ENCODE results near the gene WNT3.

The WNT3 gene

GRCh38 chr17:46756081-46756735 is 62.3 kb downstream of the WNT3 start:
- H3K9ac ChIP-seq (ENCODE audit: insufficient read length, low read depth): no peak overlapping the region
- H3K9me3 ChIP-seq (ENCODE audit: insufficient read depth, low read length): no peaks in the 10 kb centered on the region
- TF ChIP-seq YY1 (IDR thresholded peaks at IDR 0.05; ENCODE audit: insufficient read depth, insufficient read length): no peak
- TF ChIP-seq ZNF274 (IDR thresholded peaks at IDR 0.05; ENCODE audit: low read depth, low read length): no peak
- TF ChIP-seq SUZ12 (IDR thresholded peaks at IDR 0.05; ENCODE audit: extremely low read depth, insufficient read depth, insufficient read length): no peak
- no peaks in the 10 kb centered on the region for H3K4me1 ChIP-seq (ENCODE audit: insufficient read depth, insufficient read length)
- H3K4me3 ChIP-seq (ENCODE audit: insufficient read length, low read depth): no peak overlapping the region
- H3K36me3 ChIP-seq (ENCODE audit: insufficient read depth, insufficient read length, low read length): peaks cover 47% of the 10 kb centered on the region
- no peak for DNase-seq (ENCODE audit: low read depth, low spot score)
- no peaks in the 10 kb centered on the region for H3K27me3 ChIP-seq (ENCODE audit: insufficient read depth, insufficient read length)

GRCh38 chr17:46753776-46754175 is 64.7 kb downstream of the WNT3 start:
- H3K27me3 ChIP-seq (ENCODE audit: insufficient read depth, insufficient read length): no peaks in the 10 kb centered on the region
- H3K9me3 ChIP-seq (ENCODE audit: insufficient read depth, low read length): no peaks in the 10 kb centered on the region
- no peak for DNase-seq (ENCODE audit: low read depth, low spot score)
- H3K9ac ChIP-seq (ENCODE audit: insufficient read length, low read depth): no peak overlapping the region
- TF ChIP-seq ZNF274 (IDR thresholded peaks at IDR 0.05; ENCODE audit: low read depth, low read length): no peak
- TF ChIP-seq YY1 (IDR thresholded peaks at IDR 0.05; ENCODE audit: insufficient read depth, insufficient read length): no peak
- TF ChIP-seq SUZ12 (IDR thresholded peaks at IDR 0.05; ENCODE audit: extremely low read depth, insufficient read depth, insufficient read length): no peak
- peaks cover 46% of the 10 kb centered on the region for H3K36me3 ChIP-seq (ENCODE audit: insufficient read depth, insufficient read length, low read length)
- no peak overlapping the region for H3K4me3 ChIP-seq (ENCODE audit: insufficient read length, low read depth)
- no peaks in the 10 kb centered on the region for H3K4me1 ChIP-seq (ENCODE audit: insufficient read depth, insufficient read length)

GRCh38 chr17:46751425-46751824 is 67.1 kb downstream of the WNT3 start:
- H3K4me1 ChIP-seq (ENCODE audit: insufficient read depth, insufficient read length): no peaks in the 10 kb centered on the region
- no peak for DNase-seq (ENCODE audit: low read depth, low spot score)
- H3K9me3 ChIP-seq (ENCODE audit: insufficient read depth, low read length): no peaks in the 10 kb centered on the region
- no peaks in the 10 kb centered on the region for H3K27me3 ChIP-seq (ENCODE audit: insufficient read depth, insufficient read length)
- no peak overlapping the region for H3K9ac ChIP-seq (ENCODE audit: insufficient read length, low read depth)
- TF ChIP-seq SUZ12 (IDR thresholded peaks at IDR 0.05; ENCODE audit: extremely low read depth, insufficient read depth, insufficient read length): no peak
- no peak for TF ChIP-seq YY1 (IDR thresholded peaks at IDR 0.05; ENCODE audit: insufficient read depth, insufficient read length)
- no peak for TF ChIP-seq ZNF274 (IDR thresholded peaks at IDR 0.05; ENCODE audit: low read depth, low read length)
- H3K4me3 ChIP-seq (ENCODE audit: insufficient read length, low read depth): no peak overlapping the region
- peaks cover 37% of the 10 kb centered on the region for H3K36me3 ChIP-seq (ENCODE audit: insufficient read depth, insufficient read length, low read length)

- H3K9me3 ChIP-seq (ENCODE audit: insufficient read depth, low read length): no peaks in the 10 kb centered on the region
- H3K4me3 ChIP-seq (ENCODE audit: insufficient read length, low read depth): no peak overlapping the region
- H3K4me1 ChIP-seq (ENCODE audit: insufficient read depth, insufficient read length): no peaks in the 10 kb centered on the region
- H3K9ac ChIP-seq (ENCODE audit: insufficient read length, low read depth): no peak overlapping the region
- no peak for DNase-seq (ENCODE audit: low read depth, low spot score)
- TF ChIP-seq ZNF274 (IDR thresholded peaks at IDR 0.05; ENCODE audit: low read depth, low read length) (no peak), SUZ12 (IDR thresholded peaks at IDR 0.05; ENCODE audit: extremely low read depth, insufficient read depth, insufficient read length) (no peak)
- no peaks in the 10 kb centered on the region for H3K27me3 ChIP-seq (ENCODE audit: insufficient read depth, insufficient read length)
- peaks cover 9% of the 10 kb centered on the region for H3K36me3 ChIP-seq (ENCODE audit: insufficient read depth, insufficient read length, low read length)
These were observed 73.1 kb downstream of the WNT3 start for GRCh38 chr17:46745376-46745775.

- no peaks in the 10 kb centered on the region for H3K4me1 ChIP-seq (ENCODE audit: insufficient read depth, insufficient read length)
- no peak for DNase-seq (ENCODE audit: low read depth, low spot score)
- H3K27me3 ChIP-seq (ENCODE audit: insufficient read depth, insufficient read length): no peaks in the 10 kb centered on the region
- peaks cover 6% of the 10 kb centered on the region for H3K36me3 ChIP-seq (ENCODE audit: insufficient read depth, insufficient read length, low read length)
- no peak overlapping the region for H3K4me3 ChIP-seq (ENCODE audit: insufficient read length, low read depth)
- no peak overlapping the region for H3K9ac ChIP-seq (ENCODE audit: insufficient read length, low read depth)
- TF ChIP-seq SUZ12 (IDR thresholded peaks at IDR 0.05; ENCODE audit: extremely low read depth, insufficient read depth, insufficient read length) (no peak), YY1 (IDR thresholded peaks at IDR 0.05; ENCODE audit: insufficient read depth, insufficient read length) (no peak), ZNF274 (IDR thresholded peaks at IDR 0.05; ENCODE audit: low read depth, low read length) (no peak)
- no peaks in the 10 kb centered on the region for H3K9me3 ChIP-seq (ENCODE audit: insufficient read depth, low read length)
These were observed 74.1 kb downstream of the WNT3 start for GRCh38 chr17:46744441-46744840.

GRCh38 chr17:46742565-46743270 is 75.8 kb downstream of the WNT3 start:
- no peak overlapping the region for H3K9ac ChIP-seq (ENCODE audit: insufficient read length, low read depth)
- DNase-seq (ENCODE audit: low read depth, low spot score): no peak
- TF ChIP-seq SUZ12 (IDR thresholded peaks at IDR 0.05; ENCODE audit: extremely low read depth, insufficient read depth, insufficient read length) (no peak), ZNF274 (IDR thresholded peaks at IDR 0.05; ENCODE audit: low read depth, low read length) (no peak)
- peaks cover 6% of the 10 kb centered on the region for H3K36me3 ChIP-seq (ENCODE audit: insufficient read depth, insufficient read length, low read length)
- H3K27me3 ChIP-seq (ENCODE audit: insufficient read depth, insufficient read length): no peaks in the 10 kb centered on the region
- no peaks in the 10 kb centered on the region for H3K4me1 ChIP-seq (ENCODE audit: insufficient read depth, insufficient read length)
- H3K4me3 ChIP-seq (ENCODE audit: insufficient read length, low read depth): no peak overlapping the region
- no peaks in the 10 kb centered on the region for H3K9me3 ChIP-seq (ENCODE audit: insufficient read depth, low read length)

- DNase-seq (ENCODE audit: low read depth, low spot score): no peak
- Histone ChIP-seq H3K4me1 (ENCODE audit: insufficient read depth, insufficient read length) (no peaks in the 10 kb centered on the region), H3K27me3 (ENCODE audit: insufficient read depth, insufficient read length) (no peaks in the 10 kb centered on the region), H3K4me3 (ENCODE audit: insufficient read length, low read depth) (no peak overlapping the region), H3K9me3 (ENCODE audit: insufficient read depth, low read length) (no peaks in the 10 kb centered on the region), H3K36me3 (ENCODE audit: insufficient read depth, insufficient read length, low read length) (peaks cover 6% of the 10 kb centered on the region), H3K9ac (ENCODE audit: insufficient read length, low read depth) (no peak overlapping the region)
- TF ChIP-seq YY1 (IDR thresholded peaks at IDR 0.05; ENCODE audit: insufficient read depth, insufficient read length): no peak
- TF ChIP-seq SUZ12 (IDR thresholded peaks at IDR 0.05; ENCODE audit: extremely low read depth, insufficient read depth, insufficient read length): no peak
- TF ChIP-seq ZNF274 (IDR thresholded peaks at IDR 0.05; ENCODE audit: low read depth, low read length): no peak
These were observed 77.3 kb downstream of the WNT3 start for GRCh38 chr17:46741122-46741730.
